Stimulated activated effector memory CD8-positive, alpha-beta T cell treated with anti-CD3 and anti-CD28 coated beads, Interleukin-12 subunit alpha, Interleukin-12 subunit beta, amount 100 ng/mL, for 72 hours (primary cell): Measurements from ENCODE around the gene FLNA.
"Not testable (repeated sequence)": the region's sequence is repeated elsewhere in the genome, so short reads cannot be mapped to it uniquely, and the experiment has no call there.

ENCODE experiments used
- ATAC-seq: fragments of 150-1000 bp; cut with Tn5 transposase; 2 replicates; pipeline ENCODE4 v1.10.0; 2021
- DNase-seq, 2 donors: peaks; one replicate each; pipeline ENCODE4 v3.0.0; 2021 to 2022; ENCODE audit warnings: low spot score in 2 of 2
- H3K27ac Mint-ChIP-seq: one replicate; pipeline ENCODE4 v1.8.0; 2022; ENCODE audit warnings: mild to moderate bottlenecking, mixed read lengths
- H3K36me3 Mint-ChIP-seq: one replicate; pipeline ENCODE4 v1.8.0; 2022; ENCODE audit warnings: mild to moderate bottlenecking, mixed read lengths
- H3K4me1 Mint-ChIP-seq: one replicate; pipeline ENCODE4 v1.8.0; 2022; ENCODE audit warnings: mixed read lengths
- H3K4me3 Mint-ChIP-seq: one replicate; pipeline ENCODE4 v1.8.0; 2022; ENCODE audit warnings: mild to moderate bottlenecking, mixed read lengths
- H3K9me3 Mint-ChIP-seq: one replicate; pipeline ENCODE4 v1.8.0; 2022; ENCODE audit warnings: mixed read lengths

Gene FLNA

DNA sequence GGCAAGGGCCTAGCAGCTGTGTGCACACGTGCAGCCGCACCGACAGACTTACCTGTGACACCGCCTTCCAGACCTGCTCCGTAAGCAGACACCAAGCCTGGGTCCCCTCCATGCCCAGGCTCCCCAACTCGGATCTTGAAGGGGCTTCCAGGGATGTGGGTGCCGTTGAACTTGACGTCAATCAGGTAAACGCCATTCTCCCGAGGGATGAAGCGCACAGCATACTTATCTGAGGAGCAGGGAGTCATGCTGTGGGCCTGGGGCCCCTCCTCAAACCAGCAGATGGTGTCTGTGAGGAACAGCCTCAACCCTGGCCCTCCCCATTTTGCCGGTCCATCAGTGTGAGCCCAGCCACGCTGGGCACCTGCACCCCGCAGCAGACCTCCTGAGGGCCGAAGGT, 24.5 kb downstream of the FLNA start:
- H3K27ac Mint-ChIP-seq = peak overlapping the region; percentile 92
- ATAC-seq (no peak), DNase-seq (no peak)
- H3K4me1 Mint-ChIP-seq = peaks cover 33% of the 10 kb centered on the region
- H3K4me3 Mint-ChIP-seq = no peak overlapping the region
- no peaks in the 10 kb centered on the region for H3K9me3 Mint-ChIP-seq
- H3K36me3 Mint-ChIP-seq = peaks cover 82% of the 10 kb centered on the region

DNA sequence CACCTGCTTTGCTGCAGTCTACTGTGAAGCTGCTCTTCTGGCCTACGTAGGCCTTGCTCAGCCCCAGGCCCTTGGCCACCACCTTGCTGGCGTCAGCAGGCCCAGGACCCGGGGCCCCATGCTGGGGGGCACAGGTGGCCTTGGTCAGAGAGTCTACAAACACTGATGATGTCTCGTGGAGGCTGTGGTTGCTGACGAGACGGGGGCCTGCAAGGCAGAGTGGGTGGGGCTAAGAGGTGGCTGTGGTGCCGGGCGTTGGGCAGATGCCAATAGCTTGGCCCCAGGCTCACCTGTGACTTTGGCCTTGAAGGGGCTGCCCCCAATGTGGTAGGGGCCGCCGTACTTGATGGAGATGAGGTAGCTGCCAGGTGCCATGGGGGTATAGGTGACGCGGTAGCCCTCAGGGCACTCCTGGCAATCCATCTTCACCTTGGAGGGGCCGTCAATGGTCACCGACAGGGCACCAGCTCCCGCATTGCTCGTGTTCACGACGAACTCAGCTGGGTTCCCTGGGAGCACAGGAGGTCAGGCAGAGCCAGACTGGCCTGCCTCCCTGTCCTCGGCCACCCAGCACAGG, 25.0 kb downstream of the FLNA start:
- H3K27ac Mint-ChIP-seq = peak overlapping the region; percentile 92
- H3K4me3 Mint-ChIP-seq = peak overlapping the region; percentile 11
- ATAC-seq = peak; percentile 5
- no peak for DNase-seq
- peaks cover 33% of the 10 kb centered on the region for H3K4me1 Mint-ChIP-seq
- no peaks in the 10 kb centered on the region for H3K9me3 Mint-ChIP-seq
- H3K36me3 Mint-ChIP-seq = peaks cover 77% of the 10 kb centered on the region

DNA sequence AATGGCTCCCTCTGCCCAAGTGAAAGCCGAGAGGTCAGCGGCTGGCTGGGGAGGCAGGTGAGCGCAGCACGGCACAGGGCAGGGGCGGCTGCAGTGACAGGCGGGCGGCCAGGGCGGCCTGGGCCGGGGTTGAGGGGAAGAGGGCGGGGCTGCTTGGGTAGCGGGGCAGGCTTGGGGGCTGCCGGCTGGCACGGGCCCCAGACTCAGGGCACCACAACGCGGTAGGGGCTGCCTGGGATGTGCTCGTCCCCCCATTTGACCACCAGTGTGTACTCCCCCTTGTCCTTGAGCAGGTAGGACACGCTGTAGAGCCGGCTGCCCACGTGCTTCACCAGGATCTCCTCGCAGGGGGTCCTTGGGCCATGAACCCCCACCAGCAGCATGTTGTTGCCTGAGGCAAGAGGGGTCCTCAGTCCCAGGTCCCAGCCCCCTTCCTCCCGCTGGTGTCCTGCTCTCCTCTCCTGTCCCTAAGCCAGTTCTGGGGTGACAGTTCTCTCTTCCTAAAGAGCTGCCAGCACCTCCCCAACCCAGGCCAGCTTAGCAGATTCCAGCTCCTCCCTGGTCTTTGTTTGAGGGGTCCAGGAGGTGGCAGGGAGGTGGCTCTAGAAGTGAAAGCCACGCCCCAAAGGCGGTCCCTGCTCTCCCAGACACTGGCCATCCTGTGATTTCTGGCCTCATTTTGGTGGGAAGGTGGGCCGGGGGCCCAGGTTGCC, 25.6 kb downstream of the FLNA start:
- peak overlapping the region; percentile 92 for H3K27ac Mint-ChIP-seq
- H3K4me1 Mint-ChIP-seq = peaks cover 33% of the 10 kb centered on the region
- peak overlapping the region; percentile 11 for H3K4me3 Mint-ChIP-seq
- ATAC-seq = no peak
- H3K36me3 Mint-ChIP-seq = peaks cover 70% of the 10 kb centered on the region
- H3K9me3 Mint-ChIP-seq = no peaks in the 10 kb centered on the region
- DNase-seq = no peak

DNA sequence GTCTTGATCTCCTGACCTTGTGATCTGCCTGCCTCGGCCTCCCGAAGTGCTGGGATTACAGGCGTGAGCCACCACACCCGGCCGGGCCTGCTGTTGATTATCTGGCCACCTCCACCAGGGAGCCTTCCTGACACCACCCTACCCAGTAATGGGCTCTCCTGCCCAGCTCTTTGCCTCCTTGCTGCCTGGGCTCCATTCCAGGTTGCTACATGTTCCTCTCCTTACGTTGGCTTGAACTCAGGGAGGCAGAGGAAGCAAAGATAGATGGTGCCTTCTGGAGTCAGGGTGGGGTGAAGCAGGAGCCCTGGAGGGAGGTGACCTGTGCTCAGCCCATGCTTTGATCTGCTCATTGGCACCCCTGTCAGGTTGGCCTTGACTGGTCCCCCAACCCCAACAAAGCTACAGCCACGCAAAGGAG, 26.3 kb downstream of the FLNA start:
- Mint-ChIP-seq H3K36me3 (peaks cover 63% of the 10 kb centered on the region), H3K4me3 (peak overlapping the region; percentile 56), H3K4me1 (peaks cover 26% of the 10 kb centered on the region), H3K27ac (peak overlapping the region; percentile 92), H3K9me3 (no peaks in the 10 kb centered on the region)
- DNase-seq (no peak), ATAC-seq (no peak)

DNA sequence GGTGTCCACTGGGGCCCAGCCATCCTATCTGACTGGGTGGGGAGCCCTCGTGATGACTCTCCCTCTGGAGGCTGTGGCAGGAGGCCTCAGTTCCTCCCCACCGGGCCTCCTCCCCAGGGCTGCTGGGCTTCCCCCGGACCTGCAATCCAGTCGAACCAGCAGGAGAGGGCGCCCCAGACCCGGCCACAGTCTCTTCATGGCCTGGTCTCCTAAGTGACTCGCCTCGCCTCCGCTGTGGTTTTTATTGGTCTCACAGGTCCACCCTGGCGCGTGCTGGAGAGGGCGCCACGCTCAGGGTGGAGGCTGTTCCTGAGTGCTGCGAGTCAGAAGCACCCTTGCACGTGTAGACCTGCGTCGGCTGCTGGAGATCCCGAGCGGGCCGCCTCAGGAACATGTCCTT, 30.8 kb downstream of the FLNA start:
- H3K4me3 Mint-ChIP-seq, DNase-seq, H3K27ac Mint-ChIP-seq, H3K4me1 Mint-ChIP-seq, H3K9me3 Mint-ChIP-seq: not testable (repeated sequence)
- peaks cover 18% of the 10 kb centered on the region for H3K36me3 Mint-ChIP-seq
- ATAC-seq = peak; percentile 59

DNA sequence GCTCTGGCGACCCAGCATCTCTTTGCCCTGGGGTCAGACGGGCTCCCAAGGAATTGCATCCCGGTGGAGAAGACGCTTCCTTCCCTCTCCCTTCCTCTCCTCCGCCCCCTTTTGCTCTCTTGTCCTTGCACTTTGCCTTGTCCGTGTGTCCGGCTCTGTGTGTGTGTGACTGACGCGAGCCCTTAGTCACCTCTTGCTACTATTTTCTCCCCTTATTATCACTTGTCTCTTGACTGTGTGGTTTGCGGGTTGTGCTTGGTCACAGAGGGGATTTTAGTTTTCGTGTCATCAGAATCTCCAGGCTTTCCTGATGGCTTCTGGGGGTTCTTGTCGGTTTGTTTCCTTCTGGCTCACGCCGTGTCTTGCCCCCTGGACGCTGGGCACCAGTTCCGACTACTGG, 31.4 kb downstream of the FLNA start:
- H3K27ac Mint-ChIP-seq, DNase-seq, H3K4me1 Mint-ChIP-seq, H3K9me3 Mint-ChIP-seq, H3K4me3 Mint-ChIP-seq: not testable (repeated sequence)
- peak; percentile 46 for ATAC-seq
- peaks cover 13% of the 10 kb centered on the region for H3K36me3 Mint-ChIP-seq

DNA sequence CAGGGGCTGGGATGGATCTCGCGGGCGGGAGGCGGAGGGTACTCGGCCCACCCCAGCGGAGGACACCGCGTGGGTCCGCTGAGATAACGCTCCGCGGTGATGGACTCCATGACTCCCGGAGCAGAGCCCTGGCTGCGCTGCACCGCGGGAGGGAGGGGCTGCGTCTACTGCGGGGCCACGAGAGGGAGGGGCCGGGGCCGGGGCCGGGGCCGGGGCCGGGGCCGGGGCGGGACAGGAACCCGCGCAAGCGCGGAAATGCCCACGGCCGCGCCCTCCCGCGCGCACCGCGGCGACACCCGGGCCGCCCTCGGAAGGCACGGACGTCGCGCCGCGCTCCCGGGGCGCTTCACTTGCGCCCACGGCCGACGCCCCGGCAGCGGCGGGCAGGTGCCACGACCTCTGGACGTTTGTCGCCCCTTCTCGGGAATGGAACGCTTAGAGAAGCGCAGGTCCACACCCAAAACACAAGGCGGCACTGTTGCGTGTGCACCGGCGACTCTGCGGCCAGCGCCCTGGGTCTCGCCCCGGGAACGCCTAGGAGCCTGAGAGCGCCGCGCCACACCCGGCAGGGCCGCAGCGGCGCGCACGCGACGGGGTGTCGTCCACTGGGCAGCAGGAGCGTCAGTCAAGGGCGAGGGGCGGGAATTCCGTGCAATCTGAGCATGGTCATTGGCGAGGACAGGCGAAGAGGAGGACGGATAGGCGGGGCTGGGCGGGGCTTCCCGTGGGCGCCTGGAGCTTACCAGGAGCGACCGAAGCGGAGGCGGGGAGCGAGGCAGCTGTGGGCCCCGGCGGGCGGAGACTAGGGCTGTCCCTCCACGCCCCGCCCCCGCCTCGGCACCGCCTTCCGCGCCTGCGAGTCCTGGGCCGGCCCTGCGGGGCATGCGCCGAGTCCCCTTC, 32.8 kb downstream of the FLNA start:
- ATAC-seq = peak; percentile 76
- not testable (repeated sequence) for H3K4me1 Mint-ChIP-seq, H3K27ac Mint-ChIP-seq, H3K4me3 Mint-ChIP-seq, DNase-seq, H3K36me3 Mint-ChIP-seq, H3K9me3 Mint-ChIP-seq

DNA sequence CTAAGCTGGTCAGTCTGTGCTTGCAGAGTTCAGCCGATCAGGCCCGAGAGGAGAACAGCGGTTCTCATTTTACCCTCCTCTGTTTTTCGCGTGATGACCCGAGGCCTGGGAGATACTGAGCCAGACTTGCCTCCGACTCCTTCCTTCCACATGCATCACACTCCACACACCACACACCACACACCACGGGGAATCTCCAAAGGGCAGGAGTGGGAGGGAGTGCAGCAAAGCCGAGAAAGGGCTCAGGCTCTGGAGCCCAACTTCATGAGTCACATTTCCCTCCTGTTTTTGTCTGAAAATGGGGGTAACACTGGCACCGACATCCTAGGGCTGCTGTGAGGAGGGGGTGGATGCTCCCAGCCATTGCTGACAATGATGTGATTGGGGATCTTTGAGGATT, 39.9 kb downstream of the FLNA start:
- H3K27ac Mint-ChIP-seq = peak overlapping the region; percentile 85
- H3K4me3 Mint-ChIP-seq = peak overlapping the region; percentile 43
- no peaks in the 10 kb centered on the region for H3K36me3 Mint-ChIP-seq
- ATAC-seq (peak; percentile 63), DNase-seq (no peak)
- H3K4me1 Mint-ChIP-seq = peaks cover 22% of the 10 kb centered on the region
- no peaks in the 10 kb centered on the region for H3K9me3 Mint-ChIP-seq

DNA sequence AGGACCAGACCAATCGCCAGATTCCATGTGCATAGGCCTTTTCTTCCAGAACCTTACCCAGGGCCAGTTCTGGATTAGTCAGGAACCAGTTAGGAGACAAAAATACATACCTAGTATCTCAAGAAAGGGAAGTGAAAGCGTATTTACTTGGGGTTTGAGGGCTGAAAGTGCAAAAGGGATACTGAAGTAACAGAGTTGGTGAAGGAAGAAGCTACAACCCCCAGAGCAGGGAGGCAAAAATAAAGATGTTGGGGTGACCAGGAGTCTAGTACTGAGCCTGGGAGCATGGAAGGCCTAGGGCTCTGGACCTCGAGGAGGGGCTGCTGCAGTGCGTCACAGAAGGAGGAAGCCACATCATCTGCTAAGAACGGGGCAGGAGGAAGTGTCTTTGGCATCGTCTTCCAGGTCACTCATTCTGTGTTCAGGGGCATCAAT, 40.6 kb downstream of the FLNA start:
- DNase-seq (no peak), ATAC-seq (peak; percentile 51)
- H3K4me1 Mint-ChIP-seq = peaks cover 22% of the 10 kb centered on the region
- H3K4me3 Mint-ChIP-seq = peak overlapping the region; percentile 43
- no peaks in the 10 kb centered on the region for H3K36me3 Mint-ChIP-seq
- peak overlapping the region; percentile 85 for H3K27ac Mint-ChIP-seq
- no peaks in the 10 kb centered on the region for H3K9me3 Mint-ChIP-seq

DNA sequence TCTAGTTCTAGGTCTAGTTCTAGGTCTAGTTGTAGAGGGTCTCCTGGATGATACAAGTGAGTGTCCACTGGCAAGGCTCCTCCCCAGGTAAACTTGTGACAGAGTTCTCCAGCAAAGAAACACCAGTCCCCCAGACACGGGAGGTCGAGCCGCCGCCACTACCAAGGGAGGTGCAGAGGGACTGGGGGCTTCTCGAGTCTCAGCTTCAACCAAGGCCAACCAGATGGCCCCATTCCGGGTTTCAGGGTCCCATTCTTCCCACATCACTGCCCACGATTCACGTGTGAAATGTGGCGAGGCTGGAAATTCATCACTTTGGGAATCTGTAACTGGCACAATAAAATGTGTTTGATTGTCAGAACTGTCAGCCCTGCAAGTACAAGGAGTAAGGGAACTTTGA, 41.3 kb downstream of the FLNA start:
- Mint-ChIP-seq H3K36me3 (no peaks in the 10 kb centered on the region), H3K9me3 (no peaks in the 10 kb centered on the region), H3K4me1 (peaks cover 22% of the 10 kb centered on the region), H3K27ac (no peak overlapping the region), H3K4me3 (no peak overlapping the region)
- no peak for DNase-seq
- no peak for ATAC-seq

DNA sequence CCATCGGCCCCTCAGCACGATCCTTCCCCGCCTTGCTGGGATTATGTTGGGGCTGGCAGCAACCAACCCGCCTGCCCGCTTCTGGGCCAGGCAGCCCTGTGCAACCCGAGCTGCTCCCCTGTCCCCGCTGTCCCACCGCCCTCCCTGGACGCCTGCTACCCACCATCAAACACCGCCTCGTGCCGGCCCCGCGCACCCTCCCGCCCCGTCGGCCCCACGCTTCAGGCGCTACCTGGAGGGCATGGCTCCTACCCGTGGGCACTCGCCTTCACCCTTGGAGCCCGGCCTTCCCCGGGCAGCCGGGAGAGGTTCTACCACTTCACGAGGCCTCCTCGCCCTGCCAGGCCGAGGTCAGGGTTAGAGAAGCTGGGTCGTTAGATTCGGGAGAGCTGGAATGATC, 41.9 kb downstream of the FLNA start:
- peaks cover 27% of the 10 kb centered on the region for H3K4me1 Mint-ChIP-seq
- no peaks in the 10 kb centered on the region for H3K9me3 Mint-ChIP-seq
- H3K36me3 Mint-ChIP-seq = no peaks in the 10 kb centered on the region
- ATAC-seq = no peak
- no peak overlapping the region for H3K4me3 Mint-ChIP-seq
- no peak for DNase-seq
- H3K27ac Mint-ChIP-seq = no peak overlapping the region

DNA sequence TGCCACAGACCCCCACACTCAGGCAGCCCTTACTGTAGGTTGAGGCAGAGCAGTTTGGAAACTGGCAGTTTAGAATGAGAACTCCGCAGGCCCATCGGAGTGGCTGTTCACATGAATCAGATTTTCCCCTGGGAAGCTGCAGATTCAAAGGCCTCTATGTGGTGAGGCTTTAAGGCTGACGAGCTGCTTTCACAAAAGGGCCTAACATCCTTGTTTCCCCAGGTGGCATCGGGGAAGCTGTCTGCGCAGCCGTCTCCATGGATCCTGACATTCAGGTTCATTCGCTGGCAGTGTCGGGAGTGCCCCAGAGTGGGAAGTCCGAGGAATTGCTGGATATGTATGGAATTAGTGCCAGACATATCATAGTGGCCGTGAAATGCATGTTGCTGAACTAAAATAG, 45.1 kb downstream of the FLNA start:
- no peak for ATAC-seq
- no peak for DNase-seq
- H3K4me3 Mint-ChIP-seq = no peak overlapping the region
- no peaks in the 10 kb centered on the region for H3K36me3 Mint-ChIP-seq
- no peak overlapping the region for H3K27ac Mint-ChIP-seq
- H3K4me1 Mint-ChIP-seq = peaks cover 35% of the 10 kb centered on the region
- H3K9me3 Mint-ChIP-seq = no peaks in the 10 kb centered on the region

DNA sequence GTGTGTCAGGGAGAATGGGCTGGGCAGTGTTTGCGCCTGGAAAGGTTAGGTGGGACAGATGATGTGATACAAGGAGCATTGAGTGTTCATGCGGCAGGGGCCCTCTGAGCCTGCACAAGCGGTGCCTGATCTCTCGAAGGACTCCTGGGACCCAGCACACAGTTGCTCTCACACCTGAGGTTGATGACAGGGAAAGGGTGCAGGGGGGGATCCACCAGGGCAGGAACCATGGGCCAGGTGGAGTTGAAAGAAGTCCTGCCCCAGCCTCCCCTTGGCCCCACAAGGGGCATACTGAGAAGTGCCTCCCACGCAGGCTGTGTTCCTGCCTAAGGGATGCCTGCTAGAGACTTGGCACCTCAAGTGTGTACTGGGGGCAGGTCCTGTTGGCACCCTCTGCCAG, 45.8 kb downstream of the FLNA start:
- Mint-ChIP-seq H3K36me3 (no peaks in the 10 kb centered on the region), H3K4me3 (no peak overlapping the region), H3K9me3 (no peaks in the 10 kb centered on the region), H3K4me1 (peaks cover 29% of the 10 kb centered on the region), H3K27ac (no peak overlapping the region)
- no peak for DNase-seq
- ATAC-seq = no peak

DNA sequence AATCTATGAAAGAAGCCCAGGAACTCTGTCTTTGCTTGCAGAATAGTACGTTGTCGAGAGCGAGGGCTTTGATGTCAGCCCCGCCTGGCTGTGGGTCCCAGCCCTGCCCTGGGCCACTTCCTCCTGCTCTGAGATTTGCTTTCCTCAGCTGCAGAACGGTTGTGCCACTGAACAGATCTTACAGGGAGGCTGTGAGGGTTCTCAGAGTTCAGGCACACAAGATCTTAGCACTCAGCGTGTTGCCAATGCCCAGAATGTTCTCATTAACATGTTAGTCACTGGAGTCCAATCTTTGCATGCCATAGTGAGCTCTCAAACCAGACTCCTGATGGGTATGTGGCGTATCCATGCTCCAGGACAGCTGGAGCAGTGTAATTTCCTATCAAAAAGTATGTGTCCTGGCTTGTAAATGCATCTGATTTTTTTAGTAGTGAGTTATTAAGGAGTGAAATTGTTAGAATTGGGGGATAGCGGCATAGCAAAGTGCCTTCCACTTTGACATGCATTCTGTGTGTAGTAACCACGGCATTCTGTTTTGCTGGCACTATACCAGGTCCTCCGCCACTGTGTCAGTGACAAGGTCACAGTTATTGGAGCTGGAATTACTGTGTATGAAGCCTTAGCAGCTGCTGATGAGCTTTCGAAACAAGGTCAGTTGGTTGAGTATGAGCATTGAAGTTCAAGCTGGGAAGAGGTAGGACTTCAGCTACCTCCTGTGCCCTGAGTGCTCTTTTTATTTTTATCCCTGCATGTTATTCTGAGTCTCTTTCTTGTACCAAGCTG, 47.2 kb downstream of the FLNA start:
- DNase-seq = no peak
- H3K4me1 Mint-ChIP-seq = peaks cover 26% of the 10 kb centered on the region
- H3K27ac Mint-ChIP-seq = peak overlapping the region; percentile 68
- H3K36me3 Mint-ChIP-seq = no peaks in the 10 kb centered on the region
- H3K9me3 Mint-ChIP-seq = no peaks in the 10 kb centered on the region
- H3K4me3 Mint-ChIP-seq = peak overlapping the region; percentile 40
- ATAC-seq = peak; percentile 76

DNA sequence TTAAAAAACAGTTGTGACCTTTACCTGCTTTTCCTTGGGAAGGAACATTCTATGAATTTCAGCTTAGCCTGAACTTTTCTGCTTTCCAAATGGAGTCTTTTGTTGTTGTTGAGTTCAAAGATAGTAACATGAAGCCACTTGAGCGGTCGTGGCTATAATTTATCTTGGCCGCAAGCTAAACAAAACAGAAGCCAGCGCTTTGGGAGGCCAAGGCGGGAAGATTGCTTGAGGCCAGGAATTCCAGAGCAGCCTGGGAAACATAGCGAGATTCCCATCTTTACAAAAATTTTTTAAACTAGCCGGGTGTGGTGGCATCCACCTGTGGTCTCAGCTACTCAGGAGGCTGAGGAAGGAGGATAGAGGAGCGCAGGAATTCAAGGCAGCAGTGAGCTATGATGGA, 48.9 kb downstream of the FLNA start:
- Mint-ChIP-seq H3K27ac (peak overlapping the region; percentile 29), H3K4me3 (no peak overlapping the region), H3K36me3 (no peaks in the 10 kb centered on the region), H3K4me1 (peaks cover 38% of the 10 kb centered on the region), H3K9me3 (no peaks in the 10 kb centered on the region)
- DNase-seq = no peak
- ATAC-seq = no peak
